ENCODE measurements around the gene TBX5. TPM values are rescaled to one million over a fixed set of nuclear protein-coding genes. Genes with fewer than 3 reads are reported as not detected.

Gene TBX5
- total and polyA plus RNA-seq, 2 of the 4 experiments (the other 2 are of a cell fraction), result 13.3 to 14.7 TPM

DNA sequence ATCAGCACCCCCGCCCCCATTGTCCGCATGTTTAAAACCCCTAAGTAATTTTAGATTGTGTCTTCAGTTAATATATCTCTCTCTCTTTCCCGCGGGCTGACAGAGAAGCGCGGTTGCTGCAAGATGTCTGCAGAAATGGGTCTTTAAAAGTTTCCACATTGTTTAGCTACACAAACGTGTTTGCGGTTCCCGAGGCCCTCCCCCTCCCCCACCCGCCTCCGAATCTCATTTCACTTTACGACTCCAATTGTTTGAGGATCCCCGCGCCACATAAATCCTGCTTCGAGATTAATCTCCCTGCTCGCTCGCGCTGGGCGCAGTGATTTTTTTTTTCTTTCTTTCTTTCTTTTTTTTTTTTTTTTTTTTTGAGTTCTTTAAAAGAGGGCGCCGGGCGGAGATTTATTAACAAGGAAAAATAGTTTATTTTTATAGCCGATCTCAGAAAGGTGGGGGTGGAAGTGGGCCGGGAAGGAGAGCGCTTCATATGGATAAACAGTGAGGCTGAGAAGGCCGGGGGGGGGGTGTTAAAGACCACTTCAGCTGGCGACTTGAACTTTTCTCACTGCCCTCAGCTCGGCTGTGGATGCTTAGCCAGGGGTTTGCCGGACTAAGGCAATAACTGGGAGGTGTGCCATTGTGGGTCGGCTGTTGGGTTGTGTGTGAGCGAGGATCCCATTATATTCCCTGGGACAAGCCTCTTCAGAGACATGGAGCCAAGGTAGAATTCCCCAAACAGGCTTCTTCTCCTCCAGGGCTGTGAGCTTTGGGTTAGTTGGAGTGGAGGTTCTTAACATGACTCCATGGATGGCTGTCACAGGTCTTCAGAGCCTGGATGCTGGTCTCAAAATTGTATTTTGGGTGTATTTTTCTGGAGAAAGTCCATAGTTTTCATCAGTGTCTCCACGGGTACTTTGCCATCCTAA is 39.7 kb upstream of the TBX5 start:
- no peak overlapping the region for H4K5ac ChIP-seq (ENCODE audit: low read depth, low read length)
- no peak overlapping the region for H2AFZ ChIP-seq (replicated peaks; ENCODE audit: low read length, poor library complexity)
- H2AK9ac ChIP-seq (replicated peaks; ENCODE audit: low read depth, low read length, poor library complexity), result no peak overlapping the region
- H4K8ac ChIP-seq (ENCODE audit: low read depth in 2 of 2, low read length in 2 of 2), result no peak overlapping the region
- no peak for DNase-seq
- H3K4ac ChIP-seq (ENCODE audit: low read depth, low read length), result no peak overlapping the region
- no peaks in the 10 kb centered on the region for H3K4me1 ChIP-seq (ENCODE audit: control insufficient read depth, insufficient read depth, low read length)
- no peak overlapping the region for H3K27ac ChIP-seq (ENCODE audit: insufficient read depth, low read length)
- CTCF ChIA-PET, result interaction anchor here (0.6 kb wide), 1 partner anchor 12 kb away, joined by 6 read pairs; no protein-coding TSS in a partner anchor
- peaks cover 20% of the 10 kb centered on the region for H3K9me3 ChIP-seq (ENCODE audit: control insufficient read depth, insufficient read depth, low read length)
- H3K27me3 ChIP-seq (ENCODE audit: control insufficient read depth, insufficient read depth, low read length), result peaks cover 82% of the 10 kb centered on the region
- in situ Hi-C loops (cut with MboI; ENCODE audit: low sequenced_read_pairs), result no loop called here
- 13% methylated on average over 3 of the region's 32 CpGs; no CpG with 5 or more reads in 1 of the 2 experiments for WGBS, 2 experiments (ENCODE audit: extremely low coverage in 2 of 2, insufficient read length in 1 of 2)
- H2BK120ac ChIP-seq (ENCODE audit: low read depth, low read length), result no peak overlapping the region
- TF ChIP-seq MXI1 (IDR thresholded peaks at IDR 0.05; ENCODE audit: borderline replicate concordance, low read depth, low read length) (no peak), MAFK (IDR thresholded peaks at IDR 0.05; ENCODE audit: low read depth, low read length) (no peak), NFE2L2 (IDR thresholded peaks at IDR 0.05; ENCODE audit: low read depth, low read length) (no peak), BHLHE40 (IDR thresholded peaks at IDR 0.05; ENCODE audit: low read depth, low read length) (no peak)
- TF ChIP-seq, protein P1, sequence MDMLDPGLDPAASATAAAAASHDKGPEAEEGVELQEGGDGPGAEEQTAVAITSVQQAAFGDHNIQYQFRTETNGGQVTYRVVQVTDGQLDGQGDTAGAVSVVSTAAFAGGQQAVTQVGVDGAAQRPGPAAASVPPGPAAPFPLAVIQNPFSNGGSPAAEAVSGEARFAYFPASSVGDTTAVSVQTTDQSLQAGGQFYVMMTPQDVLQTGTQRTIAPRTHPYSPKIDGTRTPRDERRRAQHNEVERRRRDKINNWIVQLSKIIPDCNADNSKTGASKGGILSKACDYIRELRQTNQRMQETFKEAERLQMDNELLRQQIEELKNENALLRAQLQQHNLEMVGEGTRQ (IDR thresholded peaks at IDR 0.05; ENCODE audit: low read depth, low read length), result no peak
- no peaks in the 10 kb centered on the region for H4K20me1 ChIP-seq (ENCODE audit: insufficient read depth, low read length)
- H3K9ac ChIP-seq (ENCODE audit: low read depth, low read length), result no peak overlapping the region
- no peak overlapping the region for H2AK5ac ChIP-seq (ENCODE audit: low read depth, low read length)
- POLR2A ChIA-PET (ENCODE audit: unreplicated experiment), result no interaction called here
- no peaks in the 10 kb centered on the region for H3K9me1 ChIP-seq (ENCODE audit: insufficient read depth, low read length)
- no peak overlapping the region for H3K14ac ChIP-seq (replicated peaks; ENCODE audit: low read depth, low read length)
- no peak overlapping the region for H2BK15ac ChIP-seq (ENCODE audit: low read depth, low read length)
- H2BK5ac ChIP-seq (ENCODE audit: low read depth, low read length, poor library complexity, severe bottlenecking), result no peak overlapping the region
- intact Hi-C loops (cut with micrococcal nuclease), result no loop called here
- H3K4me2 ChIP-seq (ENCODE audit: low read depth, low read length), result no peak overlapping the region; the same call in 1 of the 2 replicates
- no peak overlapping the region for H2BK20ac ChIP-seq (ENCODE audit: low read depth, low read length)
- BruUV-seq (replicated peaks), result no TSS peak
- H3K18ac ChIP-seq (ENCODE audit: low read depth, low read length), result no peak overlapping the region
- H3K36me3 ChIP-seq (ENCODE audit: control insufficient read depth, insufficient read depth, low read length), result no peaks in the 10 kb centered on the region
- dilution Hi-C loops (cut with HindIII; ENCODE audit: low sequenced_read_pairs, unreplicated experiment), result no loop called here
- H3K23ac ChIP-seq (ENCODE audit: low read depth, low read length), result no peak overlapping the region; the same call in 1 of the 2 replicates
- no peak for ATAC-seq (ENCODE audit: low read depth)
- no peak overlapping the region for H3K56ac ChIP-seq (ENCODE audit: extremely low read depth, insufficient read depth, low read length)
- no peak overlapping the region for H4K91ac ChIP-seq (ENCODE audit: insufficient read depth, low read depth, low read length)
- H3K4me3 ChIP-seq (ENCODE audit: insufficient read depth, low read depth, low read length), result no peak overlapping the region
- no peaks in the 10 kb centered on the region for H3K79me1 ChIP-seq (ENCODE audit: low read depth in 1 of 2, low read length in 2 of 2)
